ENCODE data around the gene TMED1. TPM values are rescaled to one million over a fixed set of nuclear protein-coding genes. Genes with fewer than 3 reads are reported as not detected.

TMED1 gene
- polyA plus RNA-seq, 2 of the 4 experiments (the other 2 are of a cell fraction): 29.9 to 37.0 TPM

DNA sequence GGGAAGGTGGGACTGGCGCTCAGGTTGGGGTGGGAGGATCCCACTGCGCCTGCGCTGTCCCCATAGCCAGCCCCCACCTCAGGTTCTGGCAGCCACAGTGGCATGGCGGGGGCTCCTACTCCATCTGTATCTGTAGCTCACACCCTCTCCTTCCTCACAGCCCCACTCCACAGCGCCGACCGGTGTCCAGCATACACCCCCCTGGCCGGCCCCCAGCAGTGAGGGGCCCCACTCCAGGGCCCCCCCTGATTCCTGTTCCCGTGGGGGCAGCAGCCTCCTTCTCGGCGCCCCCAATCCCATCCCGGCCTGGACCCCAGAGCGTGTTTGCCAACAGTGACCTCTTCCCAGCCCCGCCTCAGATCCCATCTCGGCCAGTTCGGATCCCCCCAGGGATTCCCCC, 6.0 kb downstream of the TMED1 start:
- FAIRE-seq: no peak
- Histone ChIP-seq H3K27ac (no peak overlapping the region), H3K4me1 (no peaks in the 10 kb centered on the region; the same call in 2 of the 3 replicates), H3K9me3 (no peaks in the 10 kb centered on the region), H3K4me2 (no peak overlapping the region), H3K4me3 (no peak overlapping the region)
- TF ChIP-seq RNF2 (IDR thresholded peaks at IDR 0.05; ENCODE audit: borderline replicate concordance, low read depth) (no peak), CBX8 (IDR thresholded peaks at IDR 0.05) (no peak)
- ATAC-seq: peak in 1 of 2 experiments; percentile 7; a peak in 2 of 6 replicates
- ChIA-PET CTCF (interaction anchor here (0.6 to 4.7 kb wide), 5 partner anchors 16 to 417 kb away, joined by 3 to 21 read pairs (median 4); partner anchors contain the start of gene DNM2), POLR2A (interaction anchor here (0.6 kb wide), 1 partner anchor 112 kb away, joined by 3 read pairs; the partner anchor contains the start of gene DNM2)
- no peak for DNase-seq (ENCODE audit: low read depth in 1 of 2, low spot score in 1 of 2)
- WGBS (ENCODE audit: missing lambda C conversion rate): 95% methylated on average over 5 of the region's 16 CpGs

- DNase-seq (ENCODE audit: low read depth in 1 of 2, low spot score in 1 of 2) (no peak), FAIRE-seq (no peak), ATAC-seq (peak; percentile 67 to 76)
- WGBS (ENCODE audit: missing lambda C conversion rate): 90% methylated on average over 23 of the region's 26 CpGs
- no peak overlapping the region for H3K27ac ChIP-seq
- H3K9me3 ChIP-seq: no peaks in the 10 kb centered on the region
- TF ChIP-seq ZFP36 (IDR thresholded peaks at IDR 0.05; ENCODE audit: borderline replicate concordance, partially characterized antibody) (no peak), MAFK (IDR thresholded peaks at IDR 0.05; ENCODE audit: partially characterized antibody) (no peak), CTCF (IDR thresholded peaks at IDR 0.05) (peak; percentile 15; the same call in 1 of the 3 replicates), NR3C1 (IDR thresholded peaks at IDR 0.05) (no peak), FOXS1 (CRISPR knock-in tag; IDR thresholded peaks at IDR 0.05) (no peak), PHF8 (IDR thresholded peaks at IDR 0.05; ENCODE audit: borderline replicate concordance, low read depth) (no peak), RCOR1 (IDR thresholded peaks at IDR 0.05; ENCODE audit: low read depth, low read length) (no peak), TFCP2L1 (CRISPR knock-in tag; IDR thresholded peaks at IDR 0.05) (no peak), SREBF2 (IDR thresholded peaks at IDR 0.05) (no peak), CEBPB (IDR thresholded peaks at IDR 0.05) (no peak), HEYL (CRISPR knock-in tag; IDR thresholded peaks at IDR 0.05) (no peak), HOXA7 (CRISPR knock-in tag; IDR thresholded peaks at IDR 0.05) (no peak), RAD21 (conservative IDR thresholded peaks at IDR 0.05 in 1 of 2, IDR thresholded peaks at IDR 0.05 in 1 of 2) (peak in 1 of 2 experiments; percentile 34; a peak in 2 of 5 replicates), MAX (IDR thresholded peaks at IDR 0.05) (no peak), MAZ (IDR thresholded peaks at IDR 0.05; ENCODE audit: borderline replicate concordance, low read depth, low read length) (no peak)
- CTCF ChIA-PET: interaction anchor here (1.2 to 4.7 kb wide), 6 partner anchors 9 to 111 kb away, joined by 3 to 21 read pairs (median 5); partner anchors contain the start of gene DNM2
- H3K4me2 ChIP-seq: no peak overlapping the region
- H3K4me1 ChIP-seq: no peaks in the 10 kb centered on the region
- H3K4me3 ChIP-seq: no peak overlapping the region
- POLR2A ChIA-PET: interaction anchor here (0.6 kb wide), 1 partner anchor 112 kb away, joined by 3 read pairs; the partner anchor contains the start of gene DNM2
Measured at GRCh38 chr19:10828981-10829821, 6.8 kb downstream of the TMED1 start.

- Histone ChIP-seq H3K4me1 (no peaks in the 10 kb centered on the region), H3K4me2 (no peak overlapping the region), H3K9me3 (no peaks in the 10 kb centered on the region), H3K27ac (no peak overlapping the region), H3K4me3 (no peak overlapping the region)
- no peak for DNase-seq (ENCODE audit: low read depth in 1 of 2, low spot score in 1 of 2)
- WGBS (ENCODE audit: missing lambda C conversion rate): 91% methylated on average over 6 of the region's 6 CpGs
- no peak for ATAC-seq
- ChIA-PET CTCF (interaction anchor here (0.6 to 4.7 kb wide), 3 partner anchors 37 to 1705 kb away, joined by 3 to 21 read pairs (median 16); partner anchors contain the start of gene DNM2), POLR2A (no interaction called here)
- no peak for FAIRE-seq
- TF ChIP-seq HOXB13 (CRISPR knock-in tag; IDR thresholded peaks at IDR 0.05; ENCODE audit: low read depth): no peak
- no peak for TF ChIP-seq CHD4 (IDR thresholded peaks at IDR 0.05; ENCODE audit: borderline replicate concordance)
- no peak for TF ChIP-seq BCL3 (IDR thresholded peaks at IDR 0.05)
- no peak for TF ChIP-seq HOXB5 (CRISPR knock-in tag; IDR thresholded peaks at IDR 0.05)
- no peak for TF ChIP-seq NPAS2 (CRISPR knock-in tag; IDR thresholded peaks at IDR 0.05; ENCODE audit: borderline replicate concordance)
- no peak for TF ChIP-seq CHD2 (IDR thresholded peaks at IDR 0.05; ENCODE audit: low read length, partially characterized antibody)
- TF ChIP-seq, protein P1, sequence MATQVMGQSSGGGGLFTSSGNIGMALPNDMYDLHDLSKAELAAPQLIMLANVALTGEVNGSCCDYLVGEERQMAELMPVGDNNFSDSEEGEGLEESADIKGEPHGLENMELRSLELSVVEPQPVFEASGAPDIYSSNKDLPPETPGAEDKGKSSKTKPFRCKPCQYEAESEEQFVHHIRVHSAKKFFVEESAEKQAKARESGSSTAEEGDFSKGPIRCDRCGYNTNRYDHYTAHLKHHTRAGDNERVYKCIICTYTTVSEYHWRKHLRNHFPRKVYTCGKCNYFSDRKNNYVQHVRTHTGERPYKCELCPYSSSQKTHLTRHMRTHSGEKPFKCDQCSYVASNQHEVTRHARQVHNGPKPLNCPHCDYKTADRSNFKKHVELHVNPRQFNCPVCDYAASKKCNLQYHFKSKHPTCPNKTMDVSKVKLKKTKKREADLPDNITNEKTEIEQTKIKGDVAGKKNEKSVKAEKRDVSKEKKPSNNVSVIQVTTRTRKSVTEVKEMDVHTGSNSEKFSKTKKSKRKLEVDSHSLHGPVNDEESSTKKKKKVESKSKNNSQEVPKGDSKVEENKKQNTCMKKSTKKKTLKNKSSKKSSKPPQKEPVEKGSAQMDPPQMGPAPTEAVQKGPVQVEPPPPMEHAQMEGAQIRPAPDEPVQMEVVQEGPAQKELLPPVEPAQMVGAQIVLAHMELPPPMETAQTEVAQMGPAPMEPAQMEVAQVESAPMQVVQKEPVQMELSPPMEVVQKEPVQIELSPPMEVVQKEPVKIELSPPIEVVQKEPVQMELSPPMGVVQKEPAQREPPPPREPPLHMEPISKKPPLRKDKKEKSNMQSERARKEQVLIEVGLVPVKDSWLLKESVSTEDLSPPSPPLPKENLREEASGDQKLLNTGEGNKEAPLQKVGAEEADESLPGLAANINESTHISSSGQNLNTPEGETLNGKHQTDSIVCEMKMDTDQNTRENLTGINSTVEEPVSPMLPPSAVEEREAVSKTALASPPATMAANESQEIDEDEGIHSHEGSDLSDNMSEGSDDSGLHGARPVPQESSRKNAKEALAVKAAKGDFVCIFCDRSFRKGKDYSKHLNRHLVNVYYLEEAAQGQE (IDR thresholded peaks at IDR 0.05): no peak
- no peak for TF ChIP-seq FOXS1 (CRISPR knock-in tag; IDR thresholded peaks at IDR 0.05)
- no peak for TF ChIP-seq MAFK (IDR thresholded peaks at IDR 0.05; ENCODE audit: partially characterized antibody)
- TF ChIP-seq POLR2A (IDR thresholded peaks at IDR 0.05; ENCODE audit: low read length): no peak
- TF ChIP-seq NR3C1 (IDR thresholded peaks at IDR 0.05): no peak
- no peak for TF ChIP-seq JUN (IDR thresholded peaks at IDR 0.05)
- TF ChIP-seq ZFP36 (IDR thresholded peaks at IDR 0.05; ENCODE audit: borderline replicate concordance, partially characterized antibody): no peak
Measured at GRCh38 chr19:10826846-10827245, 9.2 kb downstream of the TMED1 start.

Data from A549 (cell line).